ENCODE measurements around the gene SOAT1.
"Not testable (repeated sequence)": the region's sequence is repeated elsewhere in the genome, so short reads cannot be mapped to it uniquely, and the experiment has no call there.

The SOAT1 gene

GRCh38 chr1:179372160-179372559, 78.6 kb downstream of the SOAT1 start:
- DNase-seq (ENCODE audit: low read depth), result no peak
- no peak overlapping the region for H3K4me3 ChIP-seq (ENCODE audit: low read length)
- no peak for TF ChIP-seq CTCF (conservative IDR thresholded peaks at IDR 0.05; ENCODE audit: low read length)

- no peak overlapping the region for H3K4me3 ChIP-seq (ENCODE audit: low read length)
- no peak for TF ChIP-seq CTCF (conservative IDR thresholded peaks at IDR 0.05; ENCODE audit: low read length)
- no peak for DNase-seq (ENCODE audit: low read depth)
These were observed 82.6 kb downstream of the SOAT1 start for GRCh38 chr1:179376223-179376622.

- DNase-seq (ENCODE audit: low read depth), result no peak
- no peak for TF ChIP-seq CTCF (conservative IDR thresholded peaks at IDR 0.05; ENCODE audit: low read length)
These were observed 86.7 kb downstream of the SOAT1 start for GRCh38 chr1:179380299-179380698.

GRCh38 chr1:179384027-179384426, 90.4 kb downstream of the SOAT1 start:
- H3K4me3 ChIP-seq (ENCODE audit: low read length), result no peak overlapping the region
- no peak for DNase-seq (ENCODE audit: low read depth)
- no peak for TF ChIP-seq CTCF (conservative IDR thresholded peaks at IDR 0.05; ENCODE audit: low read length)

More at GRCh38 chr1:179380299-179380698, 86.7 kb downstream of the SOAT1 start:
- no peak overlapping the region for H3K4me3 ChIP-seq (ENCODE audit: low read length)

- no peak overlapping the region for H3K4me3 ChIP-seq (ENCODE audit: low read length)
- DNase-seq (ENCODE audit: low read depth), result no peak
- TF ChIP-seq CTCF (conservative IDR thresholded peaks at IDR 0.05; ENCODE audit: low read length), result no peak
These were observed 91.9 kb downstream of the SOAT1 start for GRCh38 chr1:179385510-179385909.

- no peak overlapping the region for H3K4me3 ChIP-seq (ENCODE audit: low read length)
- no peak for DNase-seq (ENCODE audit: low read depth)
- TF ChIP-seq CTCF (conservative IDR thresholded peaks at IDR 0.05; ENCODE audit: low read length), result no peak
These were observed 100.1 kb downstream of the SOAT1 start for GRCh38 chr1:179393721-179394120.

GRCh38 chr1:179399399-179399798, 105.8 kb downstream of the SOAT1 start:
- not testable (repeated sequence) for H3K4me3 ChIP-seq (ENCODE audit: low read length); DNase-seq (ENCODE audit: low read depth)
